H9 (cell line): ENCODE data around the gene SOX21. TPM values are rescaled to one million over a fixed set of nuclear protein-coding genes. Genes with fewer than 3 reads are reported as not detected.
A peak's percentile ranks its signal among the peaks of the same experiment; 100 is the strongest.

Experiments
- DNase-seq: peaks from one replicate; pipeline ENCODE4 v3.0.0-alpha.2; 2017
- H2AFZ ChIP-seq: one replicate; pipeline ENCODE4 v1.6.1; 2013; ENCODE audit warnings: mild to moderate bottlenecking, low read length, control low read depth, moderate library complexity
- H2AK5ac ChIP-seq: 2 replicates; pipeline ENCODE4 v1.6.1; 2013; ENCODE audit warnings: low read length, control low read depth, mixed read lengths; ENCODE audit not compliant: insufficient read length
- H2BK120ac ChIP-seq: one replicate; pipeline ENCODE4 v1.6.1; 2013; ENCODE audit warnings: low read depth, mild to moderate bottlenecking, low read length, control low read depth, inconsistent platforms; ENCODE audit not compliant: poor library complexity, severe bottlenecking
- H2BK12ac ChIP-seq: 2 replicates; pipeline ENCODE4 v1.6.1; 2013; ENCODE audit warnings: low read length, control low read depth, mixed read lengths, low read depth; ENCODE audit not compliant: insufficient read length
- H2BK15ac ChIP-seq: 2 replicates; pipeline ENCODE4 v1.6.1; 2013; ENCODE audit warnings: low read depth, low read length, control low read depth
- H2BK20ac ChIP-seq: one replicate; pipeline ENCODE4 v1.6.1; 2013; ENCODE audit warnings: low read depth, mild to moderate bottlenecking, low read length, control low read depth, inconsistent platforms; ENCODE audit not compliant: poor library complexity, severe bottlenecking
- H2BK5ac ChIP-seq: 2 replicates; pipeline ENCODE4 v1.6.1; 2013; ENCODE audit warnings: low read length, control low read depth, mixed read lengths; ENCODE audit not compliant: insufficient read length
- H3K14ac ChIP-seq: 2 replicates; pipeline ENCODE4 v1.6.1; 2013; ENCODE audit warnings: low read length, control low read depth; ENCODE audit not compliant: insufficient read depth
- H3K18ac ChIP-seq: 2 replicates; pipeline ENCODE4 v1.6.1; 2013; ENCODE audit warnings: low read depth, mild to moderate bottlenecking, mixed read lengths, low read length, control low read depth; ENCODE audit not compliant: insufficient read length
- H3K23ac ChIP-seq: 2 replicates; pipeline ENCODE4 v1.6.1; 2013; ENCODE audit warnings: low read length, control low read depth, mixed read lengths, low read depth; ENCODE audit not compliant: insufficient read length
- H3K23me2 ChIP-seq: 2 replicates; pipeline ENCODE4 v1.6.1; 2013; ENCODE audit warnings: low read depth, mild to moderate bottlenecking, mixed read lengths, low read length, control low read depth; ENCODE audit not compliant: insufficient read length, poor library complexity, severe bottlenecking
- H3K27ac ChIP-seq: 2 replicates; pipeline ENCODE4 v1.5.1; 2013; ENCODE audit warnings: low read length, control low read depth, mixed read lengths, low read depth; ENCODE audit not compliant: insufficient read length
- H3K27me3 ChIP-seq: 2 replicates; pipeline ENCODE4 v1.6.1; 2013; ENCODE audit warnings: low read length, control low read depth, inconsistent platforms; ENCODE audit not compliant: insufficient read depth
- H3K4ac ChIP-seq: 2 replicates; pipeline ENCODE4 v1.6.1; 2013; ENCODE audit warnings: low read depth, mild to moderate bottlenecking, control low read depth, inconsistent platforms, low read length, moderate library complexity
- H3K4me1 ChIP-seq: 2 replicates; pipeline ENCODE4 v1.6.1; 2013; ENCODE audit warnings: low read length, control low read depth, inconsistent platforms; ENCODE audit not compliant: insufficient read depth
- H3K4me2 ChIP-seq: 2 replicates; pipeline ENCODE4 v1.6.1; 2013; ENCODE audit warnings: low read length, control low read depth, mixed read lengths; ENCODE audit not compliant: insufficient read length, insufficient read depth
- H3K56ac ChIP-seq: 2 replicates; pipeline ENCODE4 v1.6.1; 2013; ENCODE audit warnings: low read depth, mild to moderate bottlenecking, mixed read lengths, low read length, control low read depth; ENCODE audit not compliant: insufficient read length
- H3K79me1 ChIP-seq: 2 replicates; pipeline ENCODE4 v1.6.1; 2013; ENCODE audit warnings: low read depth, mild to moderate bottlenecking, moderate library complexity, low read length, control low read depth, inconsistent platforms; ENCODE audit not compliant: insufficient read depth, poor library complexity, severe bottlenecking
- H3K79me2 ChIP-seq: 2 replicates; pipeline ENCODE4 v1.6.1; 2013; ENCODE audit warnings: low read length, control low read depth, inconsistent platforms; ENCODE audit not compliant: insufficient read depth
- H3K9ac ChIP-seq: 2 replicates; pipeline ENCODE4 v1.6.1; 2013; ENCODE audit warnings: low read length, control low read depth, mixed read lengths; ENCODE audit not compliant: insufficient read length; ENCODE audit errors: extremely low read depth
- H3K9me3 ChIP-seq: one replicate; pipeline ENCODE4 v1.6.1; 2013; ENCODE audit warnings: low read depth, low read length, inconsistent platforms; ENCODE audit not compliant: control insufficient read depth
- H3T11ph ChIP-seq: one replicate; pipeline ENCODE4 v1.6.1; 2013; ENCODE audit warnings: mild to moderate bottlenecking, low read length, control low read depth, inconsistent platforms
- H4K20me1 ChIP-seq: one replicate; pipeline ENCODE4 v1.6.1; 2013; ENCODE audit not compliant: control insufficient read depth, insufficient read length, insufficient read depth
- H4K5ac ChIP-seq: 2 replicates; pipeline ENCODE4 v1.6.1; 2013; ENCODE audit warnings: low read depth, mild to moderate bottlenecking, mixed read lengths, low read length, control low read depth; ENCODE audit not compliant: insufficient read length
- H4K8ac ChIP-seq: replicated peaks from 2 replicates; pipeline ENCODE4 v1.6.1; 2013; ENCODE audit warnings: low read length, control low read depth, mixed read lengths, low read depth; ENCODE audit not compliant: insufficient read length
- H4K91ac ChIP-seq: 2 replicates; pipeline ENCODE4 v1.6.1; 2013; ENCODE audit warnings: low read depth, mild to moderate bottlenecking, moderate library complexity, mixed read lengths, low read length, control low read depth; ENCODE audit not compliant: insufficient read length
- H3K27ac Mint-ChIP-seq, 3 experiments: 2 replicates in 2 of 3; 3 replicates in 1 of 3; pipeline ENCODE4 v1.8.0; 2020 to 2021; ENCODE audit warnings: mixed read lengths in 3 of 3, mild to moderate bottlenecking in 1 of 3, moderate library complexity in 1 of 3
- H3K27me3 Mint-ChIP-seq: 2 replicates; pipeline ENCODE4 v1.8.0; 2021; ENCODE audit warnings: low read depth, mild to moderate bottlenecking, moderate library complexity, mixed read lengths
- H3K36me3 Mint-ChIP-seq, 3 experiments: 2 replicates in 2 of 3; 3 replicates in 1 of 3; pipeline ENCODE4 v1.8.0; 2020 to 2021; ENCODE audit warnings: low read depth in 3 of 3, mixed read lengths in 3 of 3; ENCODE audit not compliant: insufficient read depth in 1 of 3
- H3K4me1 Mint-ChIP-seq, 2 experiments: 2 replicates each; pipeline ENCODE4 v1.8.0; 2020; ENCODE audit warnings: mixed read lengths in 2 of 2
- H3K4me3 Mint-ChIP-seq, 2 experiments: 2 replicates in 1 of 2; 3 replicates in 1 of 2; pipeline ENCODE4 v1.8.0; 2020 to 2021; ENCODE audit warnings: mild to moderate bottlenecking in 2 of 2, mixed read lengths in 2 of 2, moderate library complexity in 1 of 2
- H3K9me3 Mint-ChIP-seq, 2 experiments: 2 replicates in 1 of 2; 3 replicates in 1 of 2; pipeline ENCODE4 v1.8.0; 2020; ENCODE audit warnings: mild to moderate bottlenecking in 2 of 2, mixed read lengths in 2 of 2, moderate library complexity in 1 of 2
- CTCF ChIP-seq: fragments of 200-600 bp; sonication (generic); conservative IDR thresholded peaks from 3 replicates; pipeline ENCODE4 v1.8.0; 2021; ENCODE audit warnings: antibody characterized with exemption, mild to moderate bottlenecking
- WGBS: extraction: QIAGEN DNeasy Blood & Tissue Kit; methylation state at CpG from one replicate; pipeline ENCODE4 v1.1.7; 2013; ENCODE audit warnings: missing lambda C conversion rate, low lambda C conversion rate, mixed read lengths; ENCODE audit not compliant: insufficient read length; ENCODE audit errors: extremely low coverage; 5-methylcytosine and 5-hydroxymethylcytosine counted together
- total RNA-seq: library from RNA; stranded (reverse); gene quantifications from 2 replicates; pipeline ENCODE4 v1.2.1, GENCODE V29; 2021

The SOX21 gene
- total RNA-seq, 1 experiment from 2014 or later, result 38.4 TPM

GRCh38 chr13:94683409-94683808 lies 28.9 kb downstream of the SOX21 start:
- Mint-ChIP-seq H3K27me3 (peaks cover 13% of the 10 kb centered on the region), H3K4me1 (peaks cover 6 to 8% of the 10 kb centered on the region in 2 experiments), H3K9me3 (no peaks in the 10 kb centered on the region), H3K27ac (peak overlapping the region in 1 of 3 experiments; percentile 16; a peak in 1 of 7 replicates), H3K36me3 (no peaks in the 10 kb centered on the region), H3K4me3 (no peak overlapping the region)
- Histone ChIP-seq H3K4me2 (no peak overlapping the region), H2AFZ (no peak overlapping the region), H3K9me3 (no peaks in the 10 kb centered on the region), H4K8ac (no peak overlapping the region), H2BK120ac (no peak overlapping the region), H2AK5ac (no peak overlapping the region), H3K79me2 (no peaks in the 10 kb centered on the region), H3K23ac (no peak overlapping the region), H3K9ac (no peak overlapping the region), H3T11ph (no peak overlapping the region), H2BK12ac (no peak overlapping the region), H3K4ac (no peak overlapping the region), H3K23me2 (no peaks in the 10 kb centered on the region), H3K18ac (no peak overlapping the region), H4K20me1 (no peaks in the 10 kb centered on the region), H3K4me1 (no peaks in the 10 kb centered on the region; the same call in 1 of the 2 replicates), H3K79me1 (no peaks in the 10 kb centered on the region), H4K91ac (no peak overlapping the region), H4K5ac (no peak overlapping the region), H2BK20ac (no peak overlapping the region), H2BK15ac (no peak overlapping the region), H3K27me3 (0 out of 2 replicates have a peak, but pooled peaks cover 2% of the 10 kb centered on the region), H3K56ac (no peak overlapping the region), H3K27ac (no peak overlapping the region), H3K14ac (no peak overlapping the region), H2BK5ac (no peak overlapping the region)
- TF ChIP-seq CTCF, result no peak
- no peak for DNase-seq
- no CpG with 5 or more reads among the region's 5 CpGs for WGBS
